ENCODE measurements around the gene TRIM50.
"Not testable (repeated sequence)": the region's sequence is repeated elsewhere in the genome, so short reads cannot be mapped to it uniquely, and the experiment has no call there.

The TRIM50 gene

GRCh38 chr7:73350306-73351068 is 22.6 kb upstream of the TRIM50 start:
- no peak for DNase-seq (ENCODE audit: low spot score)

DNA sequence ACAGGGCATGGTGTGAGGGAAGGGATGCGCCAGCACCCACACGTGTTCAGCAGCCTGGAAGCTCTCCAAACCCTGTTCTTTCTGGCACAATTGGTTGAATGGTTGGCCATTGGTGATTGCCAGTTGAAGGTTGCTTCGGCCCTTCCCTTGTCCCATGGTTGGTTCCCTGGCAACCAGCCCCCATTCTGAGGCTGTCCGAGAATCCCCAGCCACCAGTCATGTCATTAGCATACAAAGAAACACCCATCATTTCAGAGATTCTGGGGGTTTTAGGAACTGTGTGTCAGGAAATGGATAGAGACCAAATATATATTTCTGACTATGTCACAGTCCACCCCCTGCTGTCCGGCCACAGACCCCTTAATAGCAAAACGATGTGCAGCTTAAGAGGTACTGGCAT is 21.9 kb upstream of the TRIM50 start:
- no peak for DNase-seq (ENCODE audit: low spot score)

GRCh38 chr7:73345951-73346350 is 18.1 kb upstream of the TRIM50 start:
- DNase-seq (ENCODE audit: low spot score), result no peak

DNA sequence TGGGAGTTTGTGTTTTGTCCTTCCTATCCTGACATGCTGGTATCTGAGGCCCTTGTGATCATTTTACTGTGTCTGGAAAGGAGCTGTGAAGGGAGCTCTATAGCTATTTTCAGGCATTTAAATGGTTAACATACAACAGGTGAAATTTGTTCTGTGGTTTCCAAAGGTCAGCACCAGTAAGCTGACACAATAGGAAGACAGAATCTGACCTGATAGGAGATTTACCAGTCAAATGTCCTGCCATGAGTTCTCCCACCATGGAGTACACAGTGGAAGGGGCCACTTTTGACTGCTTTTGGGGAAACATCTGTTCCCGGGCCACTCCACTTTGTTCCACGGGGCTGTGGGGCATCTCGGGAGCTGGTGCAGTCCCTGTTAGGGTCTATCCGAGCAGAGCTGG is 17.7 kb upstream of the TRIM50 start:
- no peak for DNase-seq (ENCODE audit: low spot score)

- DNase-seq (ENCODE audit: low spot score), result no peak
These were observed 15.9 kb upstream of the TRIM50 start for GRCh38 chr7:73343671-73344380.

- DNase-seq (ENCODE audit: low spot score), result peak; percentile 12
These were observed 14.8 kb upstream of the TRIM50 start for GRCh38 chr7:73342645-73343044.

DNA sequence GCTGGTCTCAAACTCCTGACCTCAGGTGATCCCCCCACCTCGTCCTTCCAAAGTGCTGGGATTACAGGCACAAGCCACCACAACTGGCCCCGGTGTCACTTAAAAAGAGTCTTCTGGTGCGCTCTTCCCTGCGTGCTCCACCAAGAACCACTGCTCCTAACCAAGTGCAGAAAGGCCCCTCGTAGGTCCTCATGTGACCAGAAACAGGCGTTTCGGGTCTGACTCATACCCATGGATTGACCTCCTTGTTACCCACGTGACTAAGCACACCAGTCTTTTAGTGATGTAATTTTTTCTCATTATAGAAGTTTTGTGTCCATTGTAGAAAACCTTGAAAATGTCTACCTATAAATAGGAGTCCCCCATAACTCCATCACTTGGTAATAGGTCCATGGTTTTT is 14.0 kb upstream of the TRIM50 start:
- peak; percentile 70 for DNase-seq (ENCODE audit: low spot score)

- DNase-seq (ENCODE audit: low spot score), result no peak
These were observed 12.6 kb upstream of the TRIM50 start for GRCh38 chr7:73340514-73340913.

DNA sequence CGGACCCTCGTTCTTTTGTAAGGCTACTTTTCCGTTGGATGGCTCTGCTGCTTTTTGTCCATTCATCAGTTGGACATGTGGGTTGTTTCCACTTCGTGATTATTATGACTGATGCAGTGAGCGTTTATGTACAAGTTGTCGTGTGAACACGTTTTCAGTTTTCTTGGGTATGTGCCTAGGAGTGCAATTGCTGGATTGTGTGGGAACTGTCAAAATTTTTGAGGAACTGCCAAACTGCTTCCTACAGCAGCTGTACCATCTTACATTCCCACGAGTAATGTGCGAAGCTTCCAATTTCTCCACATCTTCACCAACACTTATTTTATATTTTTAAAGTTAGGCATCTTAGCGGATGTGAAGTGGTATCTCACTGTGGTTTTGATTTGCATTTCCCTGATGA is 10.4 kb upstream of the TRIM50 start:
- no peak for DNase-seq (ENCODE audit: low spot score)

GRCh38 chr7:73332447-73332846 is 4.6 kb upstream of the TRIM50 start:
- no peak for DNase-seq (ENCODE audit: low spot score)

DNA sequence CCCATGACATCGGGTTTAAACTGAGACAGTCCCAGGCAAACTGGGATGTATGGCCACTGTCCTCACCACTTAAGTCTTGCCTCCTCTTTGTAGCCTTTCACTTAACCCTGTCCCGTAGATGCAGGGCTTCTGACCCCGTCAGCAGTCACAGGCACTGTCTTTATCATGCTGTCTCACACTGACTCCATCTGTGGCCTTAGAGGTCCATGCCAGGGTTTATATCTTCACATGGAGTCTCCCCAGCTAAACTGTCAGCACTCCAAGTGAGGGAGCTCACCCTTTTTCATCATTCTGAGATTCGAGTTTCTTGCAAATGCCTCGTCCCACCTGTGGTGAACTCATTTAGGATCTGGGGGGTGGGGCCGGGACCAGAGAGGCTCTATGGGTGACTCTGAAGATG is 2.9 kb upstream of the TRIM50 start:
- no peak for DNase-seq (ENCODE audit: low spot score)

- DNase-seq (ENCODE audit: low spot score), result no peak
These were observed 2.1 kb upstream of the TRIM50 start for GRCh38 chr7:73329861-73330581.

DNA sequence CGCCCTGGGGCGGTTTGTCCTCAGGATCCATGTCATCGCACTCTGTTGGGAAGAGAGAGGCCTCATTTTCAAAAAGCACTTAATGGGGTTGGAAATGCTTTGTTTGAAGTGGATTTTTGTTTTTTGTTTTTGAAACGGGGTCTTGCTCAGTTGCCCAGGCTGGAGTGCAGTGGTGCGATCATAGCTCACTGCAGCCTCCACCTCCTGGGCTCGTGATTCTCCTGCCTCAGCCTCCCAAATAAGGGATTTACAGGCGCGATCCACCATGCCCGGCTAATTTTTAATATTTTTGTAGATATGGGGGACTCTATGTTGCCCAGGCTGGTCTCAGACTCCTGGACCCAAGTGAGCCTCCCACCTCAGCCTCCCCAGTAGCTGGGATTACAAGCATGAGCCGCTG is 814 bp upstream of the TRIM50 start:
- no peak for DNase-seq (ENCODE audit: low spot score)

DNA sequence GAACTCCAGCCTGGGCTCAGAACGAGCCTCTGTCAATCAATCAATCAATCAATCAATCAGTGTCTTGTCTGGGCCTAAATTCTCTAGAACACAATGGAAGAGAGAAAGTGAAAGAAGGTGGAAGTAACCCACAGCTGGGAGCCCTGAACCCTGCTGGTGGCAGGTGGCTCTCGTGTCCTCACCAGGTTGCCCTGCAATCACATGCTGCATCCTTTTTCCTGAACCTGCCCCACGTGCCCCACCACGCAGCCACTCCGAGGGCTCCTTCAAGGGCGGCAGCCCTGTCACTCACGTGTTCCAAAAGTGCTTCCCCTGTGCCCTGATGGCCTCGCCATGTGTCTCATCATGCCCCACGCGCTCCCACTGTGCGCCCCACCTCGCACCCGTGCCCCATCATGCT is 433 bp downstream of the TRIM50 start:
- DNase-seq (ENCODE audit: low spot score), result not testable (repeated sequence)

- DNase-seq (ENCODE audit: low spot score), result not testable (repeated sequence)
These were observed 2.5 kb downstream of the TRIM50 start for GRCh38 chr7:73325424-73325823.

GRCh38 chr7:73324081-73324845 is 3.6 kb downstream of the TRIM50 start:
- DNase-seq (ENCODE audit: low spot score), result peak; percentile 46

GRCh38 chr7:73323434-73324080 is 4.3 kb downstream of the TRIM50 start:
- not testable (repeated sequence) for DNase-seq (ENCODE audit: low spot score)

GRCh38 chr7:73320009-73320408 is 7.9 kb downstream of the TRIM50 start:
- DNase-seq (ENCODE audit: low spot score), result not testable (repeated sequence)

GRCh38 chr7:73319541-73319940 is 8.3 kb downstream of the TRIM50 start:
- DNase-seq (ENCODE audit: low spot score), result not testable (repeated sequence)

DNA sequence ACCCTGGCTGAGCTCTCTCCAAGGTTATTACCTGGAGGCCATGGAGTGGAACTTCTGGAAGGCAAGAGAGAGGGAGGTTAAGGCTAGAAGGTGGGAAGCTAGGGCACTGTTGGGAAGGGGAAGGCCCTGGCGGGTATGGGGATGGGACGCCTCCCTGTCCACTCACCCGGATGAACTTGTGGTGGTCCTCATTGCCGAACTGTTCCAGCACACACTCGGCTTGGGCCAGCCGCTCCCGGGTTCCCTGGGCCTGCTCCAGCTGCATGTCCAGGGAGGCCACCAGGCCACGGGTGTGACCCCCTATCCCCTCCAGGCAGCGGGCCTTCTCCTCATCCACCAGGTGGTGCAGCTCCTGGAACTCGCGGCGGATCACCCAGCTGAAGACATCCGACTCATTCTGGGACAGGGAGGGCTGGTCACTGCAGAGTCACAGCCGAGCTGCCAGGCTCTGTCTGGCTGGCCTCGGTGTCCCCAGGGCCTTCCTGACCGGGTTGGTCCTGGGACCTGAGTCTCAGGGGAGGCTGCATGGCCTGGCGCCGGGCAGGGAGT is 9.2 kb downstream of the TRIM50 start:
- not testable (repeated sequence) for DNase-seq (ENCODE audit: low spot score)

DNA sequence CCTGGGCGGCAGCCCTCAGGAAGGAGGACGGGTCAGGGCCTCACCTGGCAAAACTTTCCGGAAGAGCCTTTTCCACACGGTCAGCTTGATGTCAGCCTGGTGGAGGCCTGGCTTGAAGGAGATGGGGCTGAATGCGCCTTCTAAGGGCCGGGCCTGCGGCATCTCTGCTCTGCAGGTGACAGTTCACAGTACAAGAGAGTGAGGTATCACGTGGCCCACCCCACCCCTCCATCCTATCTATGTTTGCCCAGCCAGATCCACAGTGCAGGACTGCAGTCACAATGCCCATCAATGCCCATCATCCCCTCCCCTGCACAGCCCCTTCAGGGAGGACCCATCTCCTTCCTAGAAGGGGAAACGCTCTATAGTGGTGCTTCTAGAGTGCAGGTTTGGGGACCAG is 11.4 kb downstream of the TRIM50 start:
- DNase-seq (ENCODE audit: low spot score), result no peak

Data from RKO (cell line).